HepG2 (cell line): ENCODE results near the gene IPMK. TPM values are rescaled to one million over a fixed set of nuclear protein-coding genes. Genes with fewer than 3 reads are reported as not detected.

Experiments used
- CBX5 ChIP-seq: sonication (generic); formaldehyde crosslinking; IDR thresholded peaks from 2 replicates; pipeline ENCODE4 v1.4.0; 2020; ENCODE audit warnings: missing genetic modification reagents, borderline replicate concordance
- ETS1 ChIP-seq: sonication (generic); formaldehyde crosslinking; IDR thresholded peaks from 2 replicates; pipeline ENCODE4 v1.4.0; 2020; ENCODE audit warnings: missing genetic modification reagents
- HNRNPH1 ChIP-seq: fragments of 200-400 bp; formaldehyde crosslinking; optimal IDR thresholded peaks from 2 replicates; pipeline ENCODE3; 2017; ENCODE audit warnings: mild to moderate bottlenecking, low read depth, low read length
- PAX8 ChIP-seq: sonication (generic); formaldehyde crosslinking; IDR thresholded peaks from 2 replicates; pipeline ENCODE4 v1.8.0; 2022; ENCODE audit warnings: mild to moderate bottlenecking, missing genetic modification reagents, borderline replicate concordance
- PREB ChIP-seq: sonication (generic); formaldehyde crosslinking; IDR thresholded peaks from 2 replicates; pipeline ENCODE4 v1.4.0; 2020; ENCODE audit warnings: missing genetic modification reagents
- PRMT3 ChIP-seq: sonication (generic); formaldehyde crosslinking; IDR thresholded peaks from 2 replicates; pipeline ENCODE4 v1.8.1; 2022; ENCODE audit warnings: low read depth, mild to moderate bottlenecking, moderate library complexity, missing genetic modification reagents, borderline replicate concordance
- SP1 ChIP-seq, 2 experiments: fragments of 450-650 bp in 1 of 2; sonication (generic) in 1 of 2; formaldehyde crosslinking in 1 of 2; IDR thresholded peaks; 2 replicates each; pipeline versions ENCODE4 v1.4.0 to v1.6.1; 2016 to 2020; ENCODE audit warnings: missing genetic modification reagents in 1 of 2
- SP2 ChIP-seq: sonication (generic); formaldehyde crosslinking; IDR thresholded peaks from 2 replicates; pipeline ENCODE4 v1.5.1; 2020; ENCODE audit warnings: mild to moderate bottlenecking, missing genetic modification reagents
- TBL1XR1 ChIP-seq: fragments of 150-350 bp; IDR thresholded peaks from 2 replicates; pipeline ENCODE4 v1.6.1; 2014; ENCODE audit warnings: borderline replicate concordance, low read length; ENCODE audit not compliant: partially characterized antibody
- ZNF143 ChIP-seq: sonication (generic); formaldehyde crosslinking; IDR thresholded peaks from 2 replicates; pipeline ENCODE4 v1.4.0; 2020; ENCODE audit warnings: missing genetic modification reagents
- ZNF260 ChIP-seq: sonication (generic); formaldehyde crosslinking; IDR thresholded peaks from 2 replicates; pipeline ENCODE4 v1.4.0; 2020; ENCODE audit warnings: missing genetic modification reagents, low read depth, mild to moderate bottlenecking, borderline replicate concordance
- ZNF333 ChIP-seq: sonication (generic); formaldehyde crosslinking; IDR thresholded peaks from 2 replicates; pipeline ENCODE4 v1.4.0; 2020; ENCODE audit warnings: mild to moderate bottlenecking, missing genetic modification reagents, borderline replicate concordance
- polyA plus RNA-seq, 8 experiments: library from polyadenylated mRNA; depleted of rRNA in 3 of 8; stranded (reverse) in 7 of 8; unstranded in 1 of 8; fragments of >200 nt; fragmentation: Illumina TruSeq in 4 of 8; extraction: Trizol in 4 of 8; gene quantifications; 2 replicates each; pipeline versions ENCODE4 v1.2.1 to v1.2.3, GENCODE V29; 2011 to 2016; ENCODE audit warnings: low read depth in 4 of 8, missing spikeins in 1 of 8, mixed read lengths in 1 of 8; ENCODE audit not compliant: insufficient read depth in 1 of 8
- total RNA-seq, 5 experiments: library from RNA; depleted of rRNA; stranded (reverse); fragments of >200 nt; fragmentation: Illumina TruSeq; extraction: Trizol; gene quantifications; 2 replicates each; pipeline ENCODE4 v1.2.3, GENCODE V29; 2016; ENCODE audit warnings: low read depth in 1 of 5
- TF ChIP-seq, protein P1 (sequence below): IDR thresholded peaks from 2 replicates; pipeline ENCODE4 v1.6.1; 2016; ENCODE audit warnings: missing compliant biosample characterization, missing genetic modification reagents, borderline replicate concordance

The IPMK gene
- total and polyA plus RNA-seq, 2 of the 13 experiments (the other 11 are each of a cell fraction or from before 2014, with no cell fraction given) = 2.7 to 3.9 TPM

GRCh38 chr10:58268946-58269781, 1.5 kb upstream of the IPMK start, which contains the start of gene CISD1 (continued):
- TF ChIP-seq CBX5 (CRISPR knock-in tag) (peak; percentile 70; the same call in 1 of the 2 replicates), SP1 (IDR thresholded peaks at IDR 0.05) (no peak), SP1 (CRISPR knock-in tag; IDR thresholded peaks at IDR 0.05) (peak; percentile 91), ETS1 (CRISPR knock-in tag) (peak; percentile 98; the same call in 1 of the 2 replicates), HNRNPH1 (no peak), ZNF333 (CRISPR knock-in tag) (no peak; the same call in 1 of the 2 replicates), PREB (CRISPR knock-in tag) (no peak; the same call in 1 of the 2 replicates), ZNF260 (CRISPR knock-in tag) (no peak), ZNF143 (CRISPR knock-in tag) (peak; percentile 48), PAX8 (CRISPR knock-in tag) (peak; percentile 33; the same call in 1 of the 2 replicates), TBL1XR1 (no peak), SP2 (CRISPR knock-in tag) (0 out of 2 replicates have a peak, but pooled peaks have one; percentile 37), PRMT3 (CRISPR knock-in tag) (no peak; the same call in 1 of the 2 replicates)
- TF ChIP-seq, protein P1, sequence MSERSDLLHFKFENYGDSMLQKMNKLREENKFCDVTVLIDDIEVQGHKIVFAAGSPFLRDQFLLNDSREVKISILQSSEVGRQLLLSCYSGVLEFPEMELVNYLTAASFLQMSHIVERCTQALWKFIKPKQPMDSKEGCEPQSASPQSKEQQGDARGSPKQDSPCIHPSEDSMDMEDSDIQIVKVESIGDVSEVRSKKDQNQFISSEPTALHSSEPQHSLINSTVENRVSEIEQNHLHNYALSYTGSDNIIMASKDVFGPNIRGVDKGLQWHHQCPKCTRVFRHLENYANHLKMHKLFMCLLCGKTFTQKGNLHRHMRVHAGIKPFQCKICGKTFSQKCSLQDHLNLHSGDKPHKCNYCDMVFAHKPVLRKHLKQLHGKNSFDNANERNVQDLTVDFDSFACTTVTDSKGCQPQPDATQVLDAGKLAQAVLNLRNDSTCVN = no peak; the same call in none of the 2 replicates
